Small intestine (tissue), 7 donors: Measurements from ENCODE around the gene HGF. TPM values are rescaled to one million over a fixed set of nuclear protein-coding genes. Genes with fewer than 3 reads are reported as not detected.
A peak's percentile ranks its signal among the peaks of the same experiment; 100 is the strongest.

Experiments used
- DNase-seq, 2 donors: peaks; one replicate each; pipeline versions ENCODE4 v3.0.0 to v3.0.0-alpha.2; 2013
- FAIRE-seq: peaks from 2 replicates; lab custom pipeline; 2012; peaks lifted over from hg19 to GRCh38; lab: Jason Lieb, UNC
- H3K27ac ChIP-seq, 3 donors: one replicate each; pipeline ENCODE4 v1.5.1; 2013; ENCODE audit warnings: low read length in 2 of 3, mild to moderate bottlenecking in 2 of 3, control low read depth in 1 of 3, inconsistent platforms in 1 of 3, low read depth in 1 of 3, moderate library complexity in 1 of 3
- H3K27me3 ChIP-seq, 3 donors: one replicate each; pipeline ENCODE4 v1.6.1; 2013; ENCODE audit warnings: low read length in 3 of 3, inconsistent platforms in 1 of 3; ENCODE audit not compliant: control insufficient read depth in 3 of 3, insufficient read depth in 3 of 3
- H3K36me3 ChIP-seq, 3 donors: one replicate each; pipeline ENCODE4 v1.6.1; 2013; ENCODE audit warnings: low read length in 3 of 3, inconsistent platforms in 1 of 3, low read depth in 1 of 3, mild to moderate bottlenecking in 1 of 3, moderate library complexity in 1 of 3; ENCODE audit not compliant: control insufficient read depth in 3 of 3, insufficient read depth in 2 of 3
- H3K4me1 ChIP-seq, 3 donors: one replicate each; pipeline ENCODE4 v1.6.1; 2013; ENCODE audit warnings: low read length in 2 of 3, inconsistent platforms in 1 of 3, low read depth in 1 of 3, mild to moderate bottlenecking in 1 of 3, moderate library complexity in 1 of 3; ENCODE audit not compliant: control insufficient read depth in 3 of 3, insufficient read depth in 2 of 3
- H3K4me3 ChIP-seq, 3 donors: one replicate each; pipeline ENCODE4 v1.5.1; 2013; ENCODE audit warnings: low read length in 3 of 3, control low read depth in 1 of 3, inconsistent platforms in 1 of 3, low read depth in 1 of 3, mild to moderate bottlenecking in 1 of 3, moderate library complexity in 1 of 3
- H3K9me3 ChIP-seq, 2 donors: one replicate each; pipeline ENCODE4 v1.6.1; 2013; ENCODE audit warnings: low read depth in 1 of 2, low read length in 1 of 2; ENCODE audit not compliant: control insufficient read depth in 2 of 2, insufficient read depth in 1 of 2
- WGBS, 3 donors: extraction: QIAGEN DNeasy Blood & Tissue Kit; methylation state at CpG; one replicate each; pipeline ENCODE4 v1.1.7; 2013; 5-methylcytosine and 5-hydroxymethylcytosine counted together
- polyA plus RNA-seq, 4 donors: library from polyadenylated mRNA; stranded (reverse) in 3 of 4; unstranded in 1 of 4; fragments of 200-250 nt in 3 of 4; fragments of 120-200 nt in 1 of 4; gene quantifications; one replicate each; pipeline versions ENCODE4 v1.2.1 to v1.2.3, GENCODE V29; 2013
- donor health status: healthy with polysubstance abuse.
- donor health status: control.
- donor health status: control.
- donor health status: Bipolar disorder and iron deficiency.
- donor health status: healthy.

HGF gene
- polyA plus RNA-seq, 4 donors, result under 0.01 to 1.4 (median 1.2) TPM; not detected in 1

- Histone ChIP-seq H3K27me3 (no peaks in the 10 kb centered on the region), H3K9me3 (no peaks in the 10 kb centered on the region), H3K4me1 (no peaks in the 10 kb centered on the region), H3K27ac (no peak overlapping the region), H3K36me3 (no peaks in the 10 kb centered on the region), H3K4me3 (no peak overlapping the region)
- DNase-seq (no peak), FAIRE-seq (no peak)
- WGBS, 3 donors, result 36 to 59% (median 45%) methylated on average over 5 of the region's 5 CpGs
These were observed 79.6 kb downstream of the HGF start for GRCh38 chr7:81690251-81690650.

- no peak for FAIRE-seq
These were observed 81.0 kb downstream of the HGF start for GRCh38 chr7:81688622-81689411.

GRCh38 chr7:81687062-81687461 lies 82.8 kb downstream of the HGF start:
- H3K4me3 ChIP-seq, result no peak overlapping the region
- no peaks in the 10 kb centered on the region for H3K4me1 ChIP-seq
- H3K27me3 ChIP-seq, result no peaks in the 10 kb centered on the region
- no peak for DNase-seq
- H3K36me3 ChIP-seq, result no peaks in the 10 kb centered on the region
- no peaks in the 10 kb centered on the region for H3K9me3 ChIP-seq
- H3K27ac ChIP-seq, result no peak overlapping the region
- FAIRE-seq, result no peak

More at GRCh38 chr7:81688622-81689411, 81.0 kb downstream of the HGF start:
- Histone ChIP-seq H3K4me1 (no peaks in the 10 kb centered on the region), H3K9me3 (no peaks in the 10 kb centered on the region), H3K4me3 (no peak overlapping the region), H3K36me3 (no peaks in the 10 kb centered on the region), H3K27ac (no peak overlapping the region), H3K27me3 (no peaks in the 10 kb centered on the region)
- no peak for DNase-seq
- 61 to 82% (median 65%) methylated on average over 4 of the region's 4 CpGs for WGBS, 3 donors

- Histone ChIP-seq H3K27ac (peak overlapping the region in 1 of 3 donors; percentile 86), H3K9me3 (no peaks in the 10 kb centered on the region), H3K27me3 (no peaks in the 10 kb centered on the region), H3K4me1 (no peaks in the 10 kb centered on the region), H3K36me3 (no peaks in the 10 kb centered on the region), H3K4me3 (no peak overlapping the region)
- DNase-seq (no peak), FAIRE-seq (peak; percentile 19)
- WGBS, 3 donors, result 57 to 70% (median 70%) methylated on average over 3 of the region's 3 CpGs
These were observed 84.5 kb downstream of the HGF start for GRCh38 chr7:81685270-81685868.

- DNase-seq (peak; percentile 45 to 49), FAIRE-seq (no peak)
- no peak overlapping the region for H3K27ac ChIP-seq
- H3K4me1 ChIP-seq, result no peaks in the 10 kb centered on the region
- H3K4me3 ChIP-seq, result no peak overlapping the region
- H3K9me3 ChIP-seq, result no peaks in the 10 kb centered on the region
- no peaks in the 10 kb centered on the region for H3K36me3 ChIP-seq
- no peaks in the 10 kb centered on the region for H3K27me3 ChIP-seq
- 16 to 19% (median 17%) methylated on average over 2 of the region's 2 CpGs for WGBS, 3 donors
These were observed 85.2 kb downstream of the HGF start for GRCh38 chr7:81684514-81685269.

GRCh38 chr7:81684033-81684432 lies 85.8 kb downstream of the HGF start:
- WGBS, 3 donors, result 63 to 79% (median 65%) methylated on average over 5 of the region's 5 CpGs
- no peak for FAIRE-seq
- H3K27ac ChIP-seq, result peak overlapping the region in 1 of 3 donors; percentile 11

GRCh38 chr7:81682873-81683272 lies 87.0 kb downstream of the HGF start:
- H3K9me3 ChIP-seq, result no peaks in the 10 kb centered on the region
- H3K27ac ChIP-seq, result no peak overlapping the region
- DNase-seq, result no peak
- H3K4me3 ChIP-seq, result no peak overlapping the region
- H3K4me1 ChIP-seq, result no peaks in the 10 kb centered on the region
- no peaks in the 10 kb centered on the region for H3K36me3 ChIP-seq
- H3K27me3 ChIP-seq, result no peaks in the 10 kb centered on the region
- 9 to 43% (median 19%) methylated on average over 2 of the region's 2 CpGs for WGBS, 3 donors
- FAIRE-seq, result no peak

More at GRCh38 chr7:81684033-81684432, 85.8 kb downstream of the HGF start:
- Histone ChIP-seq H3K27me3 (no peaks in the 10 kb centered on the region), H3K9me3 (no peaks in the 10 kb centered on the region), H3K4me3 (no peak overlapping the region), H3K4me1 (no peaks in the 10 kb centered on the region), H3K36me3 (no peaks in the 10 kb centered on the region)
- DNase-seq, result no peak

GRCh38 chr7:81680120-81680519 lies 89.7 kb downstream of the HGF start:
- Histone ChIP-seq H3K9me3 (no peaks in the 10 kb centered on the region), H3K27me3 (no peaks in the 10 kb centered on the region), H3K4me1 (no peaks in the 10 kb centered on the region), H3K36me3 (no peaks in the 10 kb centered on the region), H3K27ac (no peak overlapping the region), H3K4me3 (no peak overlapping the region)
- DNase-seq (no peak), FAIRE-seq (no peak)
- 61 to 72% (median 61%) methylated on average over 2 of the region's 2 CpGs for WGBS, 3 donors
